ENCODE measurements around the gene OR51B5.
A peak's percentile ranks its signal among the peaks of the same experiment; 100 is the strongest.

DNA sequence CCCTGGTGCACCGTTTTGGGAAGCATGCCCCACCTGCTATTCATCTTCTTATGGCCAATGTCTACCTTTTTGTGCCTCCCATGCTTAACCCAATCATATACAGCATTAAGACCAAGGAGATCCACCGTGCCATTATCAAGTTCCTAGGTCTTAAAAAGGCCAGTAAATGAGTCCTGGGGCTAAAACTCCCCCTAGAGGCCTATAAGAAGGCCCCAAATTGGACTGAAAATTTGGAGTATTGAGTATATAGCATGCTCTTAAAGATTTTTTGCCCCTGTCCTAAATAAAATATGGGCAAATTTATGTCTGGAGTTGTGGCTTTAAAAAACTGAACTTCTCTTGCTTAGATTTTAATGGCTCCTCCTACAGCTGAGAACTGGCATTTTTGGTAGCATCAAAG, 46.9 kb upstream of the OR51B5 start:
- TF ChIP-seq, protein P1, sequence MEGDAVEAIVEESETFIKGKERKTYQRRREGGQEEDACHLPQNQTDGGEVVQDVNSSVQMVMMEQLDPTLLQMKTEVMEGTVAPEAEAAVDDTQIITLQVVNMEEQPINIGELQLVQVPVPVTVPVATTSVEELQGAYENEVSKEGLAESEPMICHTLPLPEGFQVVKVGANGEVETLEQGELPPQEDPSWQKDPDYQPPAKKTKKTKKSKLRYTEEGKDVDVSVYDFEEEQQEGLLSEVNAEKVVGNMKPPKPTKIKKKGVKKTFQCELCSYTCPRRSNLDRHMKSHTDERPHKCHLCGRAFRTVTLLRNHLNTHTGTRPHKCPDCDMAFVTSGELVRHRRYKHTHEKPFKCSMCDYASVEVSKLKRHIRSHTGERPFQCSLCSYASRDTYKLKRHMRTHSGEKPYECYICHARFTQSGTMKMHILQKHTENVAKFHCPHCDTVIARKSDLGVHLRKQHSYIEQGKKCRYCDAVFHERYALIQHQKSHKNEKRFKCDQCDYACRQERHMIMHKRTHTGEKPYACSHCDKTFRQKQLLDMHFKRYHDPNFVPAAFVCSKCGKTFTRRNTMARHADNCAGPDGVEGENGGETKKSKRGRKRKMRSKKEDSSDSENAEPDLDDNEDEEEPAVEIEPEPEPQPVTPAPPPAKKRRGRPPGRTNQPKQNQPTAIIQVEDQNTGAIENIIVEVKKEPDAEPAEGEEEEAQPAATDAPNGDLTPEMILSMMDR (IDR thresholded peaks at IDR 0.05; ENCODE audit: low read depth, low read length) = peak; percentile 20; the same call in 1 of the 2 replicates
- TF ChIP-seq EZH2phosphoT487 (IDR thresholded peaks at IDR 0.05; ENCODE audit: low read depth) = no peak
